Hepatocyte (in vitro differentiated cells): Measurements from ENCODE around the gene TMEM150C.
"Not testable (repeated sequence)": the region's sequence is repeated elsewhere in the genome, so short reads cannot be mapped to it uniquely, and the experiment has no call there.

Experiments used
- EZH2 ChIP-seq: fragments of 200-600 bp; sonication (generic); IDR thresholded peaks from 2 replicates; pipeline ENCODE4 v1.6.1; 2016; ENCODE audit warnings: antibody characterized with exemption, mild to moderate bottlenecking, borderline replicate concordance
- TF ChIP-seq, protein P1 (sequence below): fragments of 200-600 bp; sonication (generic); IDR thresholded peaks from 2 replicates; pipeline ENCODE4 v1.5.1; 2016; ENCODE audit warnings: antibody characterized with exemption, mild to moderate bottlenecking; ENCODE audit not compliant: poor library complexity

DNA sequence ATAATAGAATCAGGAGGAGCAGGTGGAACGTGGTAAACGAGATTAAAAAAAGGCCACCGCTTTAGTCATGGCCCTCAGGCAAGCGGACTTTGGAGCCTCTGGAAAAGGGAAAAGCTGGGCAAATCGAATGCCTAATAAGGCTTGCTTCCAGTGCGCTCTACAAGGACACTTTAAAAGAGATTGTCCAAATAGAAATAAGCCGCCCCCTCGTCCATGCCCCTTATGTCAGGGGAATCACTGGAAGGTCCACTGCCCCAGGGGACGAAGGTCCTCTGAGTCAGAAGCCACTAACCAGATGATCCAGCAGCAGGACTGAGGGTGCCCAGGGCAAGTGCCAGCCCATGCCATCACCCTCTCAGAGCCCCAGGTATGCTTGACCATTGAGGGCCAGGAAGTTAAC, 84.3 kb downstream of the TMEM150C start:
- TF ChIP-seq, protein P1, sequence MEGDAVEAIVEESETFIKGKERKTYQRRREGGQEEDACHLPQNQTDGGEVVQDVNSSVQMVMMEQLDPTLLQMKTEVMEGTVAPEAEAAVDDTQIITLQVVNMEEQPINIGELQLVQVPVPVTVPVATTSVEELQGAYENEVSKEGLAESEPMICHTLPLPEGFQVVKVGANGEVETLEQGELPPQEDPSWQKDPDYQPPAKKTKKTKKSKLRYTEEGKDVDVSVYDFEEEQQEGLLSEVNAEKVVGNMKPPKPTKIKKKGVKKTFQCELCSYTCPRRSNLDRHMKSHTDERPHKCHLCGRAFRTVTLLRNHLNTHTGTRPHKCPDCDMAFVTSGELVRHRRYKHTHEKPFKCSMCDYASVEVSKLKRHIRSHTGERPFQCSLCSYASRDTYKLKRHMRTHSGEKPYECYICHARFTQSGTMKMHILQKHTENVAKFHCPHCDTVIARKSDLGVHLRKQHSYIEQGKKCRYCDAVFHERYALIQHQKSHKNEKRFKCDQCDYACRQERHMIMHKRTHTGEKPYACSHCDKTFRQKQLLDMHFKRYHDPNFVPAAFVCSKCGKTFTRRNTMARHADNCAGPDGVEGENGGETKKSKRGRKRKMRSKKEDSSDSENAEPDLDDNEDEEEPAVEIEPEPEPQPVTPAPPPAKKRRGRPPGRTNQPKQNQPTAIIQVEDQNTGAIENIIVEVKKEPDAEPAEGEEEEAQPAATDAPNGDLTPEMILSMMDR = not testable (repeated sequence)
- not testable (repeated sequence) for TF ChIP-seq EZH2
